Activated CD8-positive, alpha-beta memory T cell treated with anti-CD3 and anti-CD28 coated beads, Interleukin-2, amount 50 U/mL, for 24 hours (primary cell): ENCODE results near the gene MLXIP.

Experiments
- DNase-seq: peaks from one replicate; pipeline ENCODE4 v3.0.0-alpha.2; 2020; ENCODE audit errors: extremely low read depth

The MLXIP gene

GRCh38 chr12:122185494-122186082, 107.0 kb downstream of the MLXIP start:
- DNase-seq = no peak

DNA sequence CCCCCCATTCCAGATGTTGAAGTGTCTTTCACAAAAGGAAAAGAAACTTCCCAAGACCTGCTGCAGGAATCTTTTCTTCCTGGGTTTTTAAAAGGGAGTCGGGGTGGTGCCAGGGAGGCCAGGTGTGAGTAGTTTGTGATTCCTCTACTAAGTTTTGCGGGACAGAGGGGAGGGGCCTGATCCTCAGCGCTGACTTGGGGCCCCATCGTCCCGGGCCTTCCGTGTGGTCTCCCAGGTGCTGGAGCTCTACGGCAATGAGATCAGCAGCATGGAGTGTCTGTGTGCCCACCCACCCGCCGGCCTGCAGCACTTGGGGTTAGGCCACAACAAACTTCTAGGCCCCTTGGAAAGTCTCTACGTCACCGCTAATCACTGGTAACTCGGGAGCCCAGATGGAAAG, 108.9 kb downstream of the MLXIP start:
- DNase-seq = no peak

DNA sequence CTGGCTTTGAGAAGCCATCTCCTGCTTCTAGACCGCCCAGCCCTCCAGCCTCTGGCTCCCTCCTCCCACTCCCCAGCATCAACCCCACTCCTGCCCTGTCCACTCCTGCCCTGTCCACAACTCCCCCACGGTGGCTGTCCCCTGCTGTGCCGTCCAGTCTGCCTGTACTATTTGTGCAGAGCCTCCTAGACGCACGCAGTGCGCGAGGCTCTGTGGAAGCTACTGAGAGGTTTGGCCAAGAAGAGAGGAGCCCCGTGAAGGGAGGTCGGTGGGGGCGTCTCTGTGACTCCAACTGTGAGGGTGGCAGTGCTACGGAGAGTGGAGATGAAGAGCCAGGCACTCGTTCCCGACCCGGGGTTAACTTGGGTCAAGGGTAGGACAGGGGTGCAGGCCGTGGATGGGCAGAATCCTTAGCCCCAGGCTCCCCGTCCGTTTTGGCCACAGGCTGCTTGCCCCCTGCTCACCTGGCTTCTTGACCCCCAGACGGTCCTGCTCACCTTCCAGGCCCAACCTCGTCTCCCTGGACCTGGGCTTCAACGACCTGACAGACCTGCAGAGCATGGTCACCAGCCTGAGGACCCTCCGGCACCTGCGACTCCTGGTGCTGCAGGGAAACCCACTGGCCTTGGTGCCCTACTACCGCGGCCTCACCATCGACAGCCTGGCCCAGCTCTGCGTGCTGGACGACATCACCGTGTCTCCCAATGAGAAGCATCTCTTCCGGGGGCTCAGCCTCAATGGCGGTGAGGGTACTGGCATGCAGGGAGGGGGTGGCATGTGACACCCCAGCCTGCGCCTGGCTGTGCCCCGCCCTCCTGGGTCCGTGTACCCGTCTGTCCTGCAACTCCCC, 111.3 kb downstream of the MLXIP start:
- no peak for DNase-seq

DNA sequence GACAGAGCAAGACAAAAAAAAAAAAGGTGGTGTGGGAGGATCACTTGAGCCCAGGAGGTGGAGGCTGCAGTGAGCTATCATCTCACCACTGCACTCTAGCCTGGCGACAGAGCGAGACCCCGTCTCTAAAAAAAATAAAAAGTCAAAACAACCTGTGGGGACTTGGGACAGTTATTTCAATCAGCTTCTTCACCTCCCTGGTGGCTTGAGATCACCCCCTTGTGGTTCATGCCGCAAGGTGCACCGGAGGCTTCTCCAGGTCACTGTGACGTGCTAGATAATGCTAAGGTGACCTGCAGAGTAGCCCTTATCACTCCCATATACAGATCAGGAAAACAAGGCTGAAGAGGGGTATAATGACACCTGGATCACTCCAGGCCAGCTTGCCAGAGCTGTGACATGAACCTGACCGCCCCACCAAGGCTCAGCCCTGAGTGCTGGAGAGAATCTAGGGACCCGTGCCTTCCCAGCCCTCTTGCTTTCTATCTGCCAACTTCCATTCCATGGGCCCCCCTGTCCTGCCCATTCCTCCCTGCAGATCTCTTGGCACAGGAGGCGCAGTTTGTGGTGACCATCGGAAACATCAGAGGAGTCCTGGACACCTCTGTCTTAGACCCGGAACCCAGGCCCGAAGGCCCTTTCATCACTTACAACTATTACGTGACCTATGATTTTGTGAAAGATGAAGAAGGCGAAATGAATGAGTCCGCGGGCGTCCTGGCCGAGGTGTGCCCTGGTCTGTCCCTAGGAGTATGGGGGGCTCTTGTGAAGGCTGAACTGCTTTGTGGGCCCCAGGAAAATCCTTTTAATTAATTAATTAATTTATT, 112.5 kb downstream of the MLXIP start:
- DNase-seq = peak; percentile 49

GRCh38 chr12:122192441-122192840, 113.9 kb downstream of the MLXIP start:
- no peak for DNase-seq

DNA sequence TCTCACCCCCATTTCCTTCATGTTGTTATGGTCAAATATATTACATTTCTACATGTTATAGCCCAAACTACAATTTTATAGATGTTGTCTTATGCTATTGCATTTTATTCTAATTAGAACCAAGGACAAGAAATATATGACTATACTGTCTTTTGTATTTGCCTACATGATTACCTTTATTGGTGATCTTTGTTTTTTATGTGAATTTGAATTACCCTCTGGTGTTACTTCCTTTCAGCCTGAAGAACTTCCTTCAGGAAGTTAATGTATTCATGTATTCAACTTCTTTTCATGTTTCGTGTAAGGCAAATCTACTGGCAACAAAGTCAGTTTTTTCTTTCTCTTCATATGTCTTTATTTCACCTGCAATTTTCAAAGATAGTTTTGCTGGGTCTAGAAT, 116.2 kb downstream of the MLXIP start:
- DNase-seq = no peak

DNA sequence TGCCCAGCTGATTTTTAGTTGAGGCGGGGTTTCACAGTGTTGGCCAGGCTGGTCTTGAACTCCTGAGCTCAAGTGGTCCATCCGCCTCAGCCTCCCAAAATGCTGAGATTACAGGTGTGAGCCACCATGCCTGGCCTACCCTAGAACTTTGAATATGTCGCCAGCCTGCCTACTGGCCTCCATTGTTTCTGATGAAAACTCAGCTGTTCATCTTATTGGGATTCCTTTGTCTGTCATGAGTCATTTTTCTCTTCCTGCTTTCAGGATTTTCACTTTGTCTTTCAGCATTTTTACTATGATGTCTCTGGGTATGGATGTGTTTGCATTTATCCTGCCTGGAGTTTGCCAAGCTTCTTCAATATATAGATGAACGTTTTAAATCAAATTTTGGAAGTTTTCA, 116.8 kb downstream of the MLXIP start:
- no peak for DNase-seq
